DMS114 treated with DMSO at 0.1 percent for 48 hours (cell line): ENCODE data around the gene G6PD.
"Not testable (repeated sequence)": the region's sequence is repeated elsewhere in the genome, so short reads cannot be mapped to it uniquely, and the experiment has no call there.

Source experiments
- DNase-seq: peaks from one replicate; lab custom pipeline; 2025; ENCODE audit not compliant: unreplicated experiment; lab: John Stamatoyannopoulos, UW

Gene G6PD

DNA sequence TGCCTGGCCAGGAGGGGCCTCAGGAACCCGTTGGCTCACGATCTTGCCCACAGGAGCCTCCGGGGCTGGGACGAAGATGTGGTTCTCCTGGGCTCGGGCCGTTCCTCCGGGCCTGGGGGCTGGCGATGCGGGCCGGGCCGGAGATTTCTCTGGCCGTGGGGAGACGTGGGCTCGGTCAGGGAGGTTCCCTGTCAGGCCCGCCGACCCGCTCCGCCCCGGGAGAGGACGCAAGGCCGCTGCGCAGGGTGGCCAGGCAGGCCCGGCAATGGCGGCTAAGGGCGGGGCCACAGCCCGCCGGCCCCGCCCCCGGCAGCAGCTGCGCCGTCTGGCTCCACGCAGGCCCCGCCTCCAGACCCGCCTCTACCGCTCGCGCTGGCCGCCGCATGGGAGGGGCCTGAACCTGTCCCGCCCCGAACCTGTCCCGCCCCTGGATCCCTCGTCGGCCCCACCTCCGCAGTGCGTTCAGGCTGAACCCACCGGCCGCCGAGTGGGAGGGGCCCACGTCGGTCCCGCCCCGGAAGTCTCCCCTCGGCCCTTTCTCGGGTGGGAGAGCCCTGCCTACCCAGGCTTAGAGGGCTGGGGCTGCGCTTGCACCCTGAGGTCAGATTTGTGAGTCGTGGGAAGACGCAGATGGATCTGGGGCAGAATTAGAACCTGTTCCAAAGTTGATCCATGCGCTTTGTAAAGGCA lies 30.5 kb downstream of the G6PD start, which contains the start of gene FAM3A:
Gene FAM3A, minus strand, starts transcription at position 267 of the 690 bp plus-strand sequence. CDS start 460 bp downstream, outside the sequence.
- DNase-seq: peak; percentile 35

DNA sequence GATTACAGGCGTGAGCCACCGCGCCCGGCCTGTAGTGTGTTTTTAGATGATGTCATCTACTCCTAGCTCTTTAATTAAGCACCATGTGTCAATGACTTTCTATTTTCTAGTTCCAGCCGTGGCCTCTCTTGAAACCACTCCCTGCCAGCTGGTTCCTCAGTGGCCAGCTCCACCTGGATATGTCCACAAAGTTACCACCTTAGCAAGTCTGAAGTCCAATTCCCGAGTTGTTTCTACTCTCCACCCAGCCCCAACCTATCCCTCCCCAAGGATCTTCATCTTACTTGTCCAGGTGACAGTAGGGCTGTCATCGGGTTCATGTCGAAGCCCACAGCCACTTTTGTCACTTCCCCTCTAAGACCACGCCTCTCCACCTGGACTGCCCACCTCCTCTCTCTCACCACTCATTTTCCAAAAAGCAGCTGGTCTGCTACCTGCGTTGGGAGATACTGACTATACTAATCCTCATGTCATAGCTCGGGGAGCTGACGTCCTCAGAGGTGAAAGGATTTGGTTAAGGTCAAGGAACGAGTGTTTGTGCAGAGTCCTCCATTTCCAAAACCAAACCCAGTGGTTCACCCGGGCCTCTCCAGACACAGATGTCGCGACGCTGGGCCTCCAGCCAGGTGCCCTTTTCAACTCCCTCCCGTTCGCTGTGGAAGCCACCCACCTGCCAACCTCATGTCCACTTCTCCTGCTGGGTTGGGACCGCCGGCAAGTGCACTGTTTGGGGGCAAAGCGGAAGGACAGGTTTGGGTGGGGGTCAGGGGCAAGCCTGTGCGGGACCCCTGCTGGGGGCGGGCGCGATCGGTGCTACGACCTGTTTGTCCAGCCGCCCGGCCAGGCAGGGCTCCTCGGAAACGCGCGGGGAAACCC lies 31.3 kb downstream of the G6PD start:
- DNase-seq: no peak

DNA sequence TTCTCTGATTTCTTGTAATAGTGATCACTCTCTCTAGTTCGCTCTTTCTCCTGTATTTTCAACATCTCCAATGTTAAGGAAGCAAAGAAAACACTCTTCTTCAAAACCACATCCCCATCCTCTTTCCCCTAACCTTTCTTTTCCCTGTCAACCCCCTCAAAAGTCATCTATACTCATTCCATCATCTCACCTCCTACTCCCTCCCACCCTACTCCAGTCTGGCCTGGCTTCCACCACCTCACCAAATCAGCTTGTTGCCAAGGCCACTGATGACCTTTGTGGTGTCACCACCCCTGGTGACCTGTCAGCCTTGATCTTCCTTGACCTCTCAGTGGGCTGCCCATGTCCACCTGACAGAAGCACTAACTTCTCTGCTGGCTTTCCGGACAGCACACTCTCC lies 32.9 kb downstream of the G6PD start:
- DNase-seq: no peak

DNA sequence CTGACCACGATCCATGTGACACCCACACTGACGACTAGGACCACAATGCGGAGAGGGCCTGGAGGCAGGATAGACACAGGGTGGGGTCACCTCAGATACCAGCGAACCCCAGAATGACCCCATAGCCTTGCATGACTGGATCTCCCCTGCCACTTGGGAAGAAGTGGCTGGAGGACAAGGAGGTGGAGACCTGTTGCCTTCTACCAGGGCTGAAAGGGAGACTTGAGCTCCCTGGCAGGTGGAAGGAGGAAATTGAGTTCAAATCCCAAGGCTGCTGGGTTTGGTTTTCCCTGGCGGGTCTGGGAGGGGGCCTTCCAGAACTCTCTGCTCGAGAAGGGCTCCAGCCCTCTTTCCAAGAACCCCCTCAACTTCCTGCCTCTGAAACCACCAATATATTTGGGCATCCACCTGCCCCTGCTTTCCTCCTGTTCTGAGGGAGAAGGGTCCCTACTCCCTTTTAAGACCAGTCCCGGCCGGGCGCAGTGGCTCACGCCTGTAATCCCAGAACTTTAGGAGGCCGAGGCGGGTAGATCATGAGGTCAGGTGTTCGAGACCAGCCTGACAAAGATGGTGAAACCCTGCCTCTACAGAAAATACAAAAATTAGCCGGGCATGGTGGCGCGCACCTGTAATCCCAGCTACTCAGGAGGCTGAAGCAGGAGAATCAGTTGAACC lies 33.6 kb downstream of the G6PD start:
- no peak for DNase-seq

DNA sequence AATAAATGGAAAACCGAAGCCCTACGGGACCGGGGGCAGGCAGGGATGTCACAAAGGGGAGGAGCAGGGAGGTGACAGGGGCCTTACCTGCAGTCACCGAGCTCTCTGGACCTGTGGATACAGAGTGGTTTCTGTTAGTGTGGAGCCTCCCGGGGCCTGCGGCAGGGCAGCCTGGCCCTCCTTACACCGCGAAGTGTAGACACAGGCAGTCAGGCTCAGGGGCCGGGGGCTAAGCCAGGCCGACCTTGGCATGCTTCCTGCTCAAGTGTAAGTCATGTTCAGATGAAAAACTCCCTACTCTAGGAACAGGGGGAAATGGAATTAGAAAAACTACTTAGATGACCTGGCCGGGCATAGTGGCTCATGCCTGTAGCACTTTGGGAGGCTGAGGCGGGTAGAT lies 34.9 kb downstream of the G6PD start:
- DNase-seq: no peak

DNA sequence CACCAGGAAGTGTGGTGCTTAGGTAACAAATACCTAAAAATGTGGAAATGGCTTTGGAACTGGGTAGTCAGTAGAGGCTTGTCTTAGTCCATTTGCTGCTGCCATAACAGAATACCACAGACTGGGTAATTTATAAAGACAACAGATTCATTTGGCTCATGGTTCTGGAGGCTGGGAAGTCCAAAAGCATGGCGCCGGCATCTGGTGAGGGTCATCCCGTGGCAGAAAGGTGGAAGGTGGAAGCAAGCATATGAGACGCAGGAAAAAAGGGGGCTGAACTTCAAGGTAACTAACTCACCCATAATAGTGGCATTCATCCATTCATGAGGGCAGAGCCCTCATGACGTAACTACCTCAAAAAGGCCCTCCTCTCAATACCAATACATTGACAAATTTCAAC lies 37.2 kb downstream of the G6PD start:
- no peak for DNase-seq

DNA sequence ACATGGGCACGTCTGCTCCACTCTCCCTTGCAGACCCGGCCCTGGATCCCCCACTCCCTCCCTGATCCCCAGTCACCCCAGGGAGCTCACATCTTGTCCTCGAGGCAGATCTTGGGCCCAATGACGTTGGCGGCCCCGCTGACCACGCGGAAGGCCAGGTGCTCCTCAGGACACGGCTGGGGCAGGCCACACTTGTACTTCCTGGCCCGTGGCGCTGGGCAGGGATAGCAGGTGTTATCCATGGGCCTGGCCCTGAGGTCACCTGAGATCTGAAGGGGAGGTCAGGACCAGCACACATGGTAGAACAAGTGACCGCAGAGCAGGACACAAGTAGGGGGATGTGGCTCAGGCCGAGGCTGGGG lies 38.3 kb downstream of the G6PD start:
- no peak for DNase-seq

DNA sequence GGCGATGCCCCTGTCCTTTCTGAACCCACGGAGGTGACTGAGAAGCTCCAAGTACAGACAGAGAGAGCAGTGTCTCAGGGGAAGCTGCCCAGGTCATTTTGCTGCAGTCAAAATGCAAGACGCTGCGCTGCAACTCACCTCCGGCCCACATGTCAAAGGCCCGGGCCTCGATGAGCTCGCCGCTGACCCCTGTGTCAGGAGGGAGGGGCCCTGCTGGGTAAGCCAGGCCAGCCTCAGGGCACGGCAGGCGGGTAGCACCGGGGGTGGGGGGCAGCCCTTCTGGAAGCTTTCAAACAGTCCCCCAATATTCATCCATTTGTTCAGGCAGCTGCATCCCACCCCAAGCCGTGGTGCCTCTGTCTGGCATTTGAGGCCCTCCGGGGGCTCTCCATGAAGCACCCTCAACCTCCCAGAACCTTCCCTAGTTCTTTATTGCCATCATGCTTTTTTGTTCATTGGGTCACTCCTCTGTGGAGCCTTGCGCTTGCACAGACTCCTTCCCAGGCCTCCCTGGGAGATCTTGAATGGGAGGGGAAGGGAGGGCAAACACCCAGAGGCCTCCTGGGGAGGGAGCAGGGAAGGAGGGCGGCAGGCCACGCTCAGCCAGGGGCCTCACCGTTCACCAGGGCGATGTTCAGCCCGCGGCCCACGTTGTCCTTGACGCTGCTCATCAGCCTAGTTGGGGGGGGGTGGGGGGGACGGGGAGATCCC lies 38.8 kb downstream of the G6PD start:
- no peak for DNase-seq

DNA sequence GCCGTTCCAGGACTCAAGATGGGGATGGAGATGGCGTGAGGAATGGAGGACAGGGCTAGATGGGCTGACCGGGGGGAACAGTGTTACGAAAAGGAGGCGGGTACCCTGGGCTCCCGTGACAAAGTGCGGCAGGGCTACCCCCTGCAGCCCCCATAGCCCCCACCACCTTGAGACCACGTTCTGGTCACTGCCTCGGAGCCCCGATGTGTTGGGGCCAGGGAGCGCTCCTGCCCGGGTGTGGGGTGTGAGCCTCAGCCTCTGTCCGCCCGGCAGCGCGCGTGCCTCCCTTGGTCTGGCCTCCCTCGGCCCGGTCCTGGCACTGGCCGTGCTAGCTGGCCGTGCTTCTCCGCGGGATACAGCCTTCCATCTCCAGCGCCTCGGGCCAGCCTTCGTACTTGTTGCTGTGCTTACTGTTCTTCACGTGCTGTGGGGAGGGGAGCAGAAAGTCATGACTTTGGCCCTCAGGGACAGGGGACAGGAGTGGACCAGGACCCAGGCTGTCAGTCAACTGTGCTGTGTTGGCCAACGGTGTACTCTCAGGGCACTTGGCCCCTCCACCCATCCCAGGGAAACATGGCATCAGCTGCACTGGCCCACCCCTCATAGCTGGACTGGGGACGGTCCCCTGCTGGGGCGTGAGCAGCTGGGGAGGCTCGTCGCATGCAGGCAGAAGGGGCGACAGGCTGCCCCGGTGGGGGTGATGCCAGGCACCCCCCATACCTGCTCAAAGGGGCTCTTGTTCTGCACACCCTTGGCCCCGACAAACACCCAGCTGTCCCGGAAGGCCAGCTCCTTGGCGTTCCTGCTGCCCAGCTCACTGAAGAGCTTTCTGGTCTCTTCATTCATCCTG lies 39.9 kb downstream of the G6PD start:
- no peak for DNase-seq

DNA sequence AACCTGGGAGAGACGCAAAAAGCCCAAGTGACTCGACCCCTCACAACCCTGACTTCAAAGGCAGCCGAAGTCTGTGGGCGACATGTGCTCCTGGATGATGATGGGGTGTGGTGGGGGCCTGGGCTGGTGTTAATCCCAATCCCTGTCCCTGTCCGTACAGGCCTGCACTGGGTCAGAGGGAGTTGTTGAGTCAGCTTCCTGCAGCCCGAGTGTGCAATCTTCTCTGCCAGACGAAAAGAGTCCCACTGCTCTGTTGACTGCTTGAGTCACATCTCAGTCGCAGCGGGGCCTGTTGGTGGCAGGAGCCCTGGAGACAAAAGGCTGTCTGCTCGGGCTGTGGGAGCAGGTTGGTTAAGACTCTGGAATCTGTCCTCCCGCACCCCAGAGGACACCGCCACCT lies 40.9 kb downstream of the G6PD start:
- DNase-seq: no peak

DNA sequence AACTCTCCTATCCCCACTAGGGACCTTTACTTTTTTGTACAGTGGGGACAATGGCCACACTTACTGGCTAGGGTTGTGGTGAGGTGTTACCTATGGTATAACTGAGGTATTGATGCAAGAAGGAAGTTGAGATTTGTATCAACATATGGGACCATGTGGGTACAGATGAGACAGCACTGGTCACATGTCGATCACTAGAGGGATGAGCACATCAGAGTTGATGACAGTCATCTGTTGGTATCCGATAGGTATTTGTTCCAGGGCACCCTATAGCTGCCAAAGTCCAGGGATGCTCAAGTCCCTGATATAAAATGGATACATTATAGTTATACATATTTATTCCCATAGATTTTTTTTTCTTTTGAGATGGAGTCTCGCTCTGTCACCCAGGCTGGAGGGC lies 43.7 kb downstream of the G6PD start:
- DNase-seq: no peak

DNA sequence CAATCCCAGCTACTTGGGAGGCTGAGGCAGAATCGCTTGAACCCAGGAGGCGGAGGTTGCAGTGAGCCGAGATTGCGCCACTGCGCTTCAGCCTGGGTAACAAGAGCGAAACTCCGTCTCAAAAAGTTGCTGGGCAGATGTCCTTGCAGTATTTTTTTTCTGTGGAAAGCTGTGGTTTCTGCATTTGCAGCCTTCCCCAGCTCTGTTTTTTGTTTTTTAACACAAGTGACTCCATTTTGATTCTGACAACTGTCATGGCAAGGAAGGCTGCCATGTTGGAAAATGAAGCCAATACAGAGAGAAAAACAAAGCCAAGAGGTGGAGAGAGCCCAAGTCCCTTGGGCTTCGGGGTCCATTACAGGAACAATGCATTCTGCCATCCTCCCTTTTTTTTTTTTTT lies 44.5 kb downstream of the G6PD start:
- no peak for DNase-seq

DNA sequence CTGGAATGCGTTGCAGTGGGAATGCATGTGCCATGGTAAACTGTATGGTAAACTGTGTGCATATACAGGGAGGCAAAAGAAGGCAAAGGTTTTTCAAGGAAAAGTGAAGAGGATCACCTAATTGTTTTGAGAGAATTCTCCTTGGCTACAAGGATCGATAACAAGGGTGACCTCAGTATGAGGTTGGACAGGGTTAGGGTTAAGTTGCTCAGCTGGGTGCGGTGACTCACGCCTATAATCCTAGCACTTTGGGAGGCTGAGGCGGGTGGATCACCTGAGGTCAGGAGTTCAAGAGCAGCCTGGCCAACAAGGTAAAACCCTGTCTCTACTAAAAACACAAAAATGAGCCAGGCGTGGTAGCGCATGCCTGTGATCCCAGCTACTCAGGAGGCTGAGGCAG lies 45.2 kb downstream of the G6PD start:
- DNase-seq: not testable (repeated sequence)

DNA sequence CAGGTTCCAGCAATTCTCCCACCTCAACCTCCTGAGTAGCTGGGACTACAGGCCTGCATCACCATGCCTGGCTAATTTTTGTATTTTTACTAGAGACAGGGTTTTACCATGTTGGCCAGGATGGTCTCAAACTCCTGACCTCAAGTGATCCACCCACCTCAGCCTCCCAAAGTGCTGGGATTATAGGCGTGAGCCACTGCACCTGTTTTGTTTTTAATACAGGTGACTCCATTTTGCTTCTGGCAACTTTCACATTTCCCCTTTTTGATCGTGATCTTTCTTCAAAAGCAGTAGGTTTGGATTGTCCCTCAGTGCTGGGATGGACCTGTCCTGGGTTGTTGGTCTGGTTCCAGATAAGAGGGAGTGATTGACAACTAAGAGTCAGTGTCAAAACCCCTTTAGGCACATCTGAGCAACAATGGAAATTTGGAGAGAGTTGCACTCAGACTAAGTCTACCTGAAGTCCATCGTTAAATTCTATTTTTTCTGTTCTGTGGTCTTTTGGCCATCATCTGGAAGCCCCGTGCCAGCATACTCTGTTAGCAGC lies 50.0 kb downstream of the G6PD start:
- not testable (repeated sequence) for DNase-seq

DNA sequence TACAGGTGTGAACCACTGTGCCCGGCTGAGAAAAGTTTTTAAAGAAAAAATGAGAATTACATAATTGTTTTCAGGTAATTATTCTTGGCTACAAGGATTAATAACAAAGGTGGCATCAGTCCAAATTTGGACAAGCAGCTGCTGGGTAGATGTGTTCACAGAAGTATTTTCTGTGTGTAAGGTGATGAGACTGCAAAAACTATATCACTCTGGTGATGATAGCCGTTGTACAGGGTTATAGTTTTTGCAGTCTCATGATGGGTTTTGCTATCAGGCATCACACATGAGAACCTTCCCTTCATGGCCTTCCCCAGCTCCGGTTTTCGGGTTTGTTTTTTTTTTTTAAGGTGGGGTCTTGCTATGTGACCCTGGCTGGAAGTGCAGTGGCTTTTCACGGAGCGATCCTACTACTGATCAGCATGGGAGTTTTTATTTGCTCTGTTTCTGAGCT lies 51.1 kb downstream of the G6PD start:
- DNase-seq: no peak

DNA sequence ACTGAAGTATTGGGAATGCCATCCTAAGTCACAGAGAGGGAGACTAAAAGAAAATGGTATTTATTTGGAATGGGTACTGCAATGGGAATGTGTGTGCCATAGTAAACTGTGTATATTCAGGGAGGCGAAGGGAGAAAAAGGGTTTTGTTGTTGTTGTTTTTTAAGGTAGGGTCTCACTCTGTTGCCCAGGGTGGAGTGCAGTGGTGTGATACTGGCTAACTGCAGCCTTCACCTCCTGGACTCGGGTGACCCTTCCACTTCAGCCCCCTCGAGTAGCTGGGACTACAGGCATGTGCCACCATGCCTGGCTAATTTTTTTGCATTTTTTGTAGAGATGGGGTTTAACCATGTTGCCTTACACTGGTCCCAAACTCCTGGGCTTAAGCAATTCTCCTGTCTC lies 51.9 kb downstream of the G6PD start:
- no peak for DNase-seq

DNA sequence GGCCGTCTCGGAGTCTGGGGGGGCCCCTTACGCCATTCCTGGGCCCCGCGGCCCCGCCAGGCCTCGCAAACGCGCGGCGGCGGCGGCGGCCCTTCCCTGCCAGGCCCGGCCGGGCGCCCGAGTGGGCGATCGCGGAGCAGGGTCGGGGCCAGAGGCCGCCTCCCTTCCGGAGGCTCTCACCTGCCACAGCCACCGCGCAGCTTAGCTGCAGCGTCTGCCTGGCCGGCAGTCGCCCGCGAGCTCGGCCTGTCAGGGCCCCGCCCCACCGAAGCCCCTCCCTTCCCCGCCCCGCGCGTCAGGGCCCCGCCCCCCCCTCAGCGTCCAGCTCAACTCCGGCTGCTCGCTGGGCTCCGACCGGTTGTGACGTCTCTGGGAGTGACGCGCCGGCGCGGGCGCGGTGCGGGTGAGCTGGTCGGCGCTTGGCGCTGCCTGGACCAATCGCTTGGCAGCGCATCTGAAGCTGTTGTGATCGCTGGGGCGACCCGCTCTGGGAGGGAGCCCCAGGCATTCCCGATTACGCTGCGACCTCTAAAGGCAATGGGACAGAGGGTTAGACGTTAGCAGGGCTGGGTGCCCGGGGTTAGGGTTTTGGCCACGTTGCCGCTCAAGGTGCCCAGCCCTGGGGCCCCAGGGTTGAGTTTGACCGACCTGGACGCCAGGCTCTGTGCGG lies 56.1 kb downstream of the G6PD start, which contains the start of gene SLC10A3:
Gene SLC10A3, minus strand, starts transcription at position 216 of the 670 bp plus-strand sequence. CDS start 1,689 bp downstream, outside the sequence.
- DNase-seq: peak; percentile 56

DNA sequence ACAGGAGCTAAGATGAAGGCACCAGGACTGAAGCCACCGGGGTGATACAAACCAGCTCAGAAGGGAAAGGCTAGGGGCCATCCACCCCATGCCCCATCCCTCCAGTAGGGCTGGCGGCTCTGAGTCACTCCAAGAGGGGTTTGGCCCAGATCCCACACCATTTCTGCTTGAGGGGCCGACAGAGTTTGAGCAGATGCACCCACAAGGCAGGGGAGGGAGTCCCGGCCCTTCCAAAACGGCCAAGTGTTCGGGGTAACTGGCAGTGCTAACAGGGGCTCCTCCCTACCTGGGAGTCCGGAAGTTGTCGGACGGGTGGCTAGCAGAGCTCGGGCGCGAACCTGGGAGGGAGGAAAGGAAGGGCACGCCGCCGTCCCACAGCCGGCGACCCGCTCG lies 56.6 kb downstream of the G6PD start:
- DNase-seq: no peak

DNA sequence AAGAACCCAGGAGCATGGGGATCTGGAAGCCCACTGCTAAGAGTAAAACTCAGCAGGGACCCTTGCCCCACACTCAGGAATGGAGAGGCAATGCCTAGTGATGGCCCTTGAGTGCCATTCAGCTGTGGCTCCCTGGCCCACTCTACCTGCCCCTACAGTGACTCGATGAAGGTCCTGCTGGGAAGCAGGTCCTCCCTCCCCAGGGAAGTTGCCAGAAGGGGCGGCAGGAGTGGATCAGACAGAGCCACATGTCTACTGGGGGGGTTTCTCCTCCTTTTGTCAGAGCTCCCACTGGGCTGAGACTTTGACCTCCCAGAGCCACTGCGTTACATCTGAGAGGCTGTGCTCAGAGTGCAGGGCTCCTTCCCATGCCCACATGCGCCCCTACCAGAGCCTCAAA lies 57.5 kb downstream of the G6PD start:
- DNase-seq: no peak
